GM19395 (cell line): ENCODE measurements around the gene CCDC85C.

Experiments
- ATAC-seq: cut with Tn5 transposase; IDR thresholded peaks from one replicate; pipeline ENCODE4 v1.9.1; 2021; ENCODE audit warnings: mild to moderate bottlenecking, moderate library complexity; ENCODE audit not compliant: unreplicated experiment

The CCDC85C gene

DNA sequence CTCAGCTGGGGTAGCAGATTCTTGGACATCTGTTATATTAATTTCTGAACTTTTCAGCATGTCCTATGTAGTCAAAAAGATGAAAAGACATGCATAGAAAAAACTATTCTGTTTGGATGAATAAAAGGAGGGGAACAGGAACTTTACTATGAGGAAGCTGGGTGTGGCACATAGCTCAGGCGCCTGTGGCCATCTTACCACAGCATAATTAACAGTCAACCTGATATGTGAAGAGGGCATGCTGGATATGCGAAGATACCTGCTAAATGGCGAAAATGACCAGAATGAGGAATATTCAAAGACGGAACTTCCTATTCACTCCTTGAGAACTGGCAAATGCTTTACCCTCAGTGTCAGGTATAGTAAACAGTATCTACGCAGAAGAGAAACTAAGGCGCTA, 141.8 kb downstream of the CCDC85C start:
- no peak for ATAC-seq

DNA sequence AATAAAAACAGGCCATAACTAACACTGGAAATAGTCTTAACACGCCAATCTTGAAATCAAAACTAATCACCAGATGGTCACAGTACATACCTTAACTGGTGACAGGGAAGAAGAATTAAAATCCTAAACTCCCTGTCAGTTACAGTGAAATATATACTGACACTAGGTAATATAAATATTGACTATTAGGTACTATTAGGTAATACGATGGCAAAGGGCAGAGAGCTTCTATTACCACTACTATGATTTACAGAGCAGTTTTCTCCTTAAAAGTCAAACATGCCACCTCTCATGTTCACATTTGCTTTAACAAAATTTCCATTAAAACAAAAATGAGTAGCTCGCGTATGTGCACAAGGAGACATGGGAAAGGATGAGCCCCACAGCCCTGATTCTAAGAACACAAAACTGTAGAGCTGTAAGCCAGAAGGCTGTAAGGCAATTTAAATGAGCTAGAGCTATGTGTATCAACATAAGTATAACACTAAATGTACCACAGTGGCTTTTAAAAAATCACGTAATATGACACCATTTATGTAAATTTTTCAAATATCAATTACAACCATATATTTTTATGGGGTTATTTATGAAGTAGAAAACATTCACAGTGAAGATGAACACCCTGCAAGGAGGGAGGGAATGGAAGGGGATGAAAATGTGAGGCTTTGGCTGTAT, 142.5 kb downstream of the CCDC85C start:
- no peak for ATAC-seq

DNA sequence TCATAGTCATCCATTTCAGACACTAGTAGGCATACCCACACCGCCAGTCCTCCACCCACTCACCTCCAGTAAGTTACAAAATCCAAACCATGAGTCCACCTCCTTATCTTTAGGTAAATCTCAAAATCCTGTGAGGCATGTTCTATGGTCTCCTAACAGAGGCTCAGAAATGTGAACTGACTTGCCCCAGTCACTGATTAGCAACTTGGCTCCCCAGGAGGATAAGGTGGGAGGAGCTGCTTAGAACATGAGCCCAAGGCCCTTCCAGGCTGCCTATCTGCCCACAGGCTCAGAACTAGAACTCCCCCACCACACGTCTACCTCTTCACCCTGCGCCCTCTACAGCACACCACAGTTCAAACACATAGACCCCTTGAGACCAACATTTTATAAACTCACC, 143.2 kb downstream of the CCDC85C start:
- ATAC-seq = no peak

DNA sequence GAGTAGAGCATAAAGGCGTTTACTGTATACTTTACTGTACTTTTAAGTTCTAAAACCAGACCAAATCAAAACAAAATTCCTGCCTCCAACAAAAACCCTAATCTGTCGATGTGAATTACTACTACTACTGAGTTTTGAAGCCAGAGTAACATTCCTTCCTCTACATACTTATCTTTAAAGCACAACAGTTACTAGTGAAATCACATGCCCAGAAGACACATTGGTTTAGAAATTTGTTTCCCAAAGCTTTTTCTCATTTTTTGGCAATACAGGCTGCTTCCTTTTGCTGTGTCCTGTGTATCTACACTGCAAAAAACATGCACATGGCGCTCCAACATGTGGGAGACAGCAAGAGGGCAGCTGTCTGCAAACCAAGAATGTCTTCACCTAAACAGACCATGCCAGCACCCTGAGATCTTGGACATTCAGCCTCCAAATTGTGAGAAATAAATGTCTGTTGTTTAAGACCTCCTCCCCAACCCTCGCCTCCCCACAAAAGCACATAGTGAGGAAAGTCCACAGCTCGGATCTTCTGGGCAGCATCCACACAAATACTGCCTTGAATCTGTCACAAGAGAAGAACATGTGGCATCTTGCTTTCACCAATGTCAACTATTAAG, 144.4 kb downstream of the CCDC85C start:
- no peak for ATAC-seq

DNA sequence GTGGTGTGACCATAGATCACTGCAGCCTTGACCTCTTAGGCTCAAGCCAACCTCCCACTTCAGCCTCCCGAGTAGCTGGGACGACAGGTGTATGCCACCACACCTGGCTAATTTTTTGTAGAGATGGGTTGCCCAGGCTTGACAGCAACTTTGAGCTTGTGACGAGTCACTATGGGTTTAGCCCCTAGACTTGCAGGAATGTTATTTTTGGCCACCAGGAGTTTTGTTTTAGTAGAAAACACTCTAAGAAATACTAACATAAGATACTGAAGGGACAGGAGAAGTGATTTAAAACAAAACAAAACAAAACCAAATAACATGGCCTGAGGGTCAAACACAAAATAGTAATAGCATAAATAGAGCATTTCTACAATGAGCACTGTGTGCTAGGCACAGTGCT, 149.8 kb downstream of the CCDC85C start:
- no peak for ATAC-seq

DNA sequence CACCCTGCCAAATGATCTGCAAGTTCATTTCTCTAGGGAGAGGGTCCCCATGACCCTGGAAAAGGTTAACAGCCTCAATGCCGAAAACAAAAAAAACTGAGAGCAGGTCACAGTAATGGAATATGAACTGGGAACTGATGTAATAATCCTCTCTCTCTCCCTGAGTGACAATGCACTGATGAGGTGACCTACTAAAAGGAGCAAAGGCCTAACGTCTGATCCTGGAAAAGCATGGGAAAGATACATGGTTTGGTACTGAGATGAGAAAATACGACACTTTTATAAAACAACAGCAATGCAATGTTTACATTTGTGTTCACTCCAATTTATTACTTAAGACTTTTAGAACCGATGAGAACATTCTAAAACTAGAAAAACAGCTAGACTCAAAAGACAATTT, 151.0 kb downstream of the CCDC85C start:
- no peak for ATAC-seq

DNA sequence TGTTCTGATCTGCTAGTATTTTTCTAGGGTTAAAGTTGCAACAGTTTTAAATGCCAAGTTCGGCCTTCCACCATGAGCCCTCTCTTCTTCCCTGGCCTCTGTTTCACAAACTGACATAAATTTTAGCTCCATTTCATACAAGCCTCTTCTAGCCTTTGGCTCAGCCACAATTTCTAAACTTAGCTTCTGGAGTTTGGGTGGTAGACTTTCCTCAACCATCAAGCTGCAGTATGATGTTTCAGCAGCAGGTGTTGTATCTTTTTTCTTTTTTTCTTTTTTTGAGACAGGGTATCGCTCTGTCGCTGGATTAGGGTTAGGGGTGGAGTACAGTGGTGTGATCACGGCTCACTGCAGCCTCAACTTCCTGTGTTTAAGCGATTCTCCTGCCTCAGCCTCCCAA, 152.8 kb downstream of the CCDC85C start:
- ATAC-seq = no peak

DNA sequence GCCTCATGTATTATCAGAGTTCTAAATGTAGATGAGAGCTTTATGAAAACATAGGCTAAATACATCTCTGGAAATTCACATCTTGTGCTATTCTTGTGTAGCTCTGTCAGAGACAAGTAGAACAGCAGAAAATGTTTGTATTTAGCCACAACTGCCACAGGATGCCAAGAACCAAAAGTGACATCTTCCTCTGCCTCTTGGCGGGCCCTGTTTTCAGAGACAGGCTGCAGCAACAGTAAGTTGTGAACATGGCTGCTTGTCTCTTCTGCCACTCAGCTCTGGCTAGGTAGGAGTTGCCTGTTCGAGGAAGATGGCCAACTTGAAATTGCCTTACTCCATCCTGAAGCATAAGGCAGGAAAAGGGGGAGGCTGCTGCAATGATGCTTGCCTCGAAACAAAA, 153.7 kb downstream of the CCDC85C start:
- ATAC-seq = no peak
